GM18517 (cell line): ENCODE data around the gene ADARB2.
"Not testable (repeated sequence)": the region's sequence is repeated elsewhere in the genome, so short reads cannot be mapped to it uniquely, and the experiment has no call there.

ENCODE experiments used
- ATAC-seq: cut with Tn5 transposase; IDR thresholded peaks from one replicate; pipeline ENCODE4 v1.9.1; 2021; ENCODE audit warnings: mild to moderate bottlenecking, moderate library complexity; ENCODE audit not compliant: unreplicated experiment

Gene ADARB2

DNA sequence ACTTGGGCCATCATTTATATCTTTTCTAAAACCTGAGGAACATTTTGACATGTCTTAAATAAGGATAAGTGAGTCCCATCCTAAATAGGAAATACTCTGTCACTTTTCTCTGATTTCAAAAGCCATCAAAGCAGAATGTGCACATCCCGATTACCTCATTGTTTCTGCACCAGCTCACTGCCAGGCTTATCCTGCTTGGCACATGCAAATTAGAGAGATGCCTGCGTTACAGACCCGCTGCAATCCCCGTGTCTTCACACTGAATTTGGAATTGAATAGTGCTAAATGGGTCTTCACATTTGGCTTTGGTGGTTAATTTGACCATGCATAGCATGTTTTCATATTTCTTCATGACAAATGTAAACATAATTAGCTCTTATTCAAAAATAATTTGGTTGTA is 401.7 kb downstream of the ADARB2 start:
- no peak for ATAC-seq

DNA sequence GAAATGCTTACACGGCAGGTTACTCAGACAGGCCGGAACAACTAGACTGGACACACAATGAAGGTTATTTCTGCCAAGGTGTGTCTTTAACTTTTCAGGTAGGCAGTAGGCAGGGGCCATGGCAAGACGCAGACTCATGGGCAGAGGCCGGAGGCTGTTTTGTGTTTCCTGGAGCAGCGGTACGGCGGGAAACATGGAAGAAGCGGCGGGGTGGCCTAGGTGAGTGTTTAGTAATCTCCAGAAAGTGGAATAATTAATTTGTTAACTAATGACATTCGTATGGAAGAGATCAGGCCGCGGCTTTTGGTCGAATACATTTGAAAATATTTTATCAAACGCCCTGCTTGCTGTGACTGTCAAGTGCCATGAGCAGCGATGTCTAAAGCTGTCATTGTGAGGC is 403.3 kb downstream of the ADARB2 start:
- ATAC-seq, result no peak

GRCh38 chr10:1331560-1331959 is 405.8 kb downstream of the ADARB2 start:
- ATAC-seq, result no peak

- no peak for ATAC-seq
These were observed 407.7 kb downstream of the ADARB2 start for GRCh38 chr10:1329622-1330021.

- ATAC-seq, result no peak
These were observed 408.2 kb downstream of the ADARB2 start for GRCh38 chr10:1328981-1329614.

DNA sequence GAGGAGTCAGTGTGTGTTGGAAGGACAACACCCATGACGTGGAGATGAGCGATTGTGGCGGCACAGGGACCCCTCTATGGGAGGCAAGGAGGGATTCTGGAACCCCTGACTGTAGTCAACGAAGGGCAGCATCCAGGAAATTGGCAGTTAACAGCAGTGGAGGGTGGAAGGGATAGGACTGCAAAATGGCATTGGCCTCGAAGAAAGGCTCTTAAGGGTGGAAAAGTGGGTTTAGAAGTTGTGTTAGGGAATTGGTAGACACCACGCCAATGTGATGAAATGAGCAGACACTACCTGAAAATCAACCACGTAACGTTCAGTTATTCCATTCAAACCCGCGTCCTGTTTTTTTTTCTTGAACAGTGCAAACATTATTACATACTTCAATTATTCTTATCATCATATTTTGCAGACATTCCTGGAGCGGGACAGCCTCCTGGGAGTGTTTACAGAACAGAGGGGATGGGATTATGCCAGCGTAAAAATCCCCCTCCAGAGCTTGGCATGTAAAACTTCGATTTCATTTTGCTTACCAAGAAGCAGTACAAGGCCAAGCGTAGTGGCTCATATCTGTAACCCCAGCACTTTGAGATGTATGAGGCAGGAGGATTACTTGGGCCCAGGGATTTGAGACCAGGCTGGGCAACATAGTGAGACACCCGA is 409.0 kb downstream of the ADARB2 start:
- no peak for ATAC-seq

GRCh38 chr10:1327759-1328158 is 409.6 kb downstream of the ADARB2 start:
- no peak for ATAC-seq

GRCh38 chr10:1326514-1326913 is 410.8 kb downstream of the ADARB2 start:
- ATAC-seq, result not testable (repeated sequence)

GRCh38 chr10:1324903-1325302 is 412.4 kb downstream of the ADARB2 start:
- ATAC-seq, result no peak

GRCh38 chr10:1323951-1324350 is 413.4 kb downstream of the ADARB2 start:
- no peak for ATAC-seq

GRCh38 chr10:1320739-1321320 is 416.5 kb downstream of the ADARB2 start:
- no peak for ATAC-seq

GRCh38 chr10:1316809-1317143 is 420.5 kb downstream of the ADARB2 start:
- no peak for ATAC-seq

- ATAC-seq, result no peak
These were observed 421.1 kb downstream of the ADARB2 start for GRCh38 chr10:1316121-1316808.

DNA sequence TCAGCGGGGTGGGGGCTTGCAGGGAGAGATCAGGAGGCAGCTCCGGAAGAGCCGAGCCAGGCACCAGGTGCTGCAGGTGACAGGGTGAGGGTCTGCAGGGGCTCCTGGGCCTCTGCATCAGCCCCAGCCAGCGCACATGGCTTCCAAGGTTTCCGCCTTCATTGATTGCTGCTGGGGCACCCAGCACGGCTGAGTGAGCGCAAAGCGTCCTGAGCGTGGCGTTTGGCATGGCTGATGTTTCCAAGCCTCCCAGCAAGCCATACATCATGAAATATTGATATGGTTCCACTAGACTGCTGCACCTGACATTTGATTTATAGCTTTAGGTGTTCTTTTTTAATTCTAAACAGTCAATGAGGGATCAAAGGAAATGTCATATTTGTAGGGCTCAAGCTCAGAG is 422.1 kb downstream of the ADARB2 start:
- ATAC-seq, result no peak

- no peak for ATAC-seq
These were observed 425.6 kb downstream of the ADARB2 start for GRCh38 chr10:1311726-1312125.

DNA sequence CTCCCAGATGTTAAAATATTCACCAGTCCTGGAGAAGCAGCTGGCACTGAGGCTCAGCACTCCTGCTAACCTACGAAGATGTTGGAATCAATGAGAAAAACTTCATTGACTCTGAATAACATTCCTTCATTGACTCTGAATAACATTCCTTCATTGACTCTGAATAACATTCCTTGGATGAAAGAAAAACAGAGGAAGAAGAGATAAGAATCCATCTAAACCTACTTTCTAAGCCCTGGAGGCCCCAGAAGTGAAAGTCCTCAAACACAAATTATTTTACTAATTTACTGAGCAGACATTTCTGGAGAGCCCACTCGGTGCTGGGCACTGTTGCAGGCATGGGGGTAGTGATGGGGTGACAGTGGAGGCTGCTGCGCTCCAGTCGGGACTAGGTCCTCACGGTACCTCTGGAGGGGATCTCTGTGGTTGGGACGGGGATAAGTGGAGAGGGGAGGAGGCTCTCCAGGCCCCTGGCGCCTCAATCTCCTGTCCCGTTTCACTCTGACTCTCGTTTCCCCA is 427.0 kb downstream of the ADARB2 start:
- ATAC-seq, result no peak

DNA sequence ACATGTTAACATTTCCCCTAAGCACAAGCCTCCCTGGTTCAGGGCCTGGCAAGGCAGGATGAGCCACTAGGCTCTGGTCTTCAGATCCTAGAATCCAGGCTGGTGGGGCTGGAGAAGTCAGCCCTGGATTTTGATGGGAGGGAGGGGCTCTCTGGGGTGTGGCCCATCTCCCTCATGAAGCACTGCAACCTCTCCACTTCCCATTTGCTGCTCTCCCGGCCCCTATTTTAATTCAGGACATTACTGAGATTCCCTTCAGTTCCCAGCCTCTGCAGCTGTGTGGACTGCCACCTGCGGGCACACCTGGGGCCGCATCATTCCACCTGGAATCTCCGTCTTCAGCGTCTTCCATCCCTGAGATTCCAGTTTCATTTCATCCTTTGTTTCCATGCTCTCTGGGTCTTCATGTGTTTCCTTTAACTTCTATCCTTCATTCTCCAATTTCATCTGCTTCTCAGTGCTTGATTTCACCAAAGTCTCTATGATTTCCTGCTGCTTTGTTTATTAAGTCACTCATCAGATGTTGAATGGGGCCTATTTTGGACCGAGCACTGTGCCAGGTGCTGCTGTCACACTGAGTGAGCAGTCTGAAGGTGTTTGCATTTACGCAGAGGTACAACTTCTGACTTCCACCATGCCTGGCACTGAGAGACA is 427.6 kb downstream of the ADARB2 start:
- no peak for ATAC-seq

- ATAC-seq, result no peak
These were observed 428.2 kb downstream of the ADARB2 start for GRCh38 chr10:1308962-1309616.

GRCh38 chr10:1308173-1308961 is 429.0 kb downstream of the ADARB2 start:
- no peak for ATAC-seq

DNA sequence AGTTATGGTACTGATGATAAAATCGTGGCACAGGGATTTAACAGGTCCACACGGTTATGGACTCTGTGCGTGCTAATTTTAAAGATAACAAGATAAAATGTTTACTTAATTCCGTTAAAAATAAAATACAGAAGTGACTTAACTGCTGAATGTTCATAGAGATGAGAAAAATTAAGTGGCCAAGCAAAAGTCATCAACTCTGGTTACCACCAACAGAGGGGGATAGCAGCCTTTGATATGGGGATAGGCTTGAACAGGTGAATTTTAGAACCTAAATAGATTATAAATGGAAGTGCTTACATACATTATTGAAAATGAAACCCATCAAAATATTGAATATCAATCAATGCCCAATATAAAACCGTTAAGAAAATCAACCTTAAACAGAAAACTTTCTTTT is 436.2 kb downstream of the ADARB2 start:
- no peak for ATAC-seq
